GM06990 (cell line): ENCODE data around the gene ERC1.

Experiments used
- DNase-seq: peaks from one replicate; pipeline ENCODE4 v3.0.0-alpha.2; 2011; ENCODE audit not compliant: insufficient read length; ENCODE audit errors: extremely low read depth
- H3K27me3 ChIP-seq: replicated peaks from 2 replicates; pipeline ENCODE4 v1.6.0; 2011; ENCODE audit warnings: low read length; ENCODE audit not compliant: control insufficient read depth, insufficient read depth
- H3K36me3 ChIP-seq: 2 replicates; pipeline ENCODE4 v1.5.1; 2011; ENCODE audit warnings: low read length; ENCODE audit not compliant: control insufficient read depth, insufficient read depth
- H3K4me3 ChIP-seq: replicated peaks from 2 replicates; pipeline ENCODE4 v1.5.1; 2011; ENCODE audit warnings: low read depth, mild to moderate bottlenecking, control low read depth, low read length
- CTCF ChIP-seq: IDR thresholded peaks from 2 replicates; pipeline ENCODE4 v1.5.1; 2011; ENCODE audit warnings: low read length, control low read depth, mild to moderate bottlenecking, inconsistent platforms; ENCODE audit not compliant: insufficient read depth, poor library complexity, severe bottlenecking

ERC1 gene

GRCh38 chr12:1465990-1466389 is 475.0 kb downstream of the ERC1 start:
- Histone ChIP-seq H3K27me3 (no peaks in the 10 kb centered on the region), H3K4me3 (no peak overlapping the region), H3K36me3 (no peaks in the 10 kb centered on the region)
- no peak for TF ChIP-seq CTCF
- no peak for DNase-seq

- no peak overlapping the region for H3K4me3 ChIP-seq
- H3K36me3 ChIP-seq = no peaks in the 10 kb centered on the region
- TF ChIP-seq CTCF = no peak
- DNase-seq = no peak
- no peaks in the 10 kb centered on the region for H3K27me3 ChIP-seq
These were observed 475.6 kb downstream of the ERC1 start for GRCh38 chr12:1466481-1467154.

GRCh38 chr12:1467710-1468109 is 476.7 kb downstream of the ERC1 start:
- no peak for DNase-seq

GRCh38 chr12:1469070-1469469 is 478.0 kb downstream of the ERC1 start:
- H3K4me3 ChIP-seq = no peak overlapping the region
- H3K27me3 ChIP-seq = no peaks in the 10 kb centered on the region
- H3K36me3 ChIP-seq = no peaks in the 10 kb centered on the region
- no peak for TF ChIP-seq CTCF
- no peak for DNase-seq

More at GRCh38 chr12:1467710-1468109, 476.7 kb downstream of the ERC1 start:
- Histone ChIP-seq H3K36me3 (no peaks in the 10 kb centered on the region), H3K27me3 (no peaks in the 10 kb centered on the region), H3K4me3 (no peak overlapping the region)
- no peak for TF ChIP-seq CTCF

- no peak for DNase-seq
These were observed 479.0 kb downstream of the ERC1 start for GRCh38 chr12:1470051-1470450.

More at GRCh38 chr12:1470051-1470450, 479.0 kb downstream of the ERC1 start:
- Histone ChIP-seq H3K36me3 (no peaks in the 10 kb centered on the region), H3K4me3 (no peak overlapping the region), H3K27me3 (no peaks in the 10 kb centered on the region)
- no peak for TF ChIP-seq CTCF
